CD4-positive, alpha-beta T cell treated with Interleukin-21 for 1 hour (primary cell): Measurements from ENCODE around the gene NME9.

Experiments
- DNase-seq: peaks from one replicate; pipeline ENCODE4 v3.0.0-alpha.2; 2020

Gene NME9

GRCh38 chr3:138331143-138331894, 1.7 kb upstream of the NME9 start:
- no peak for DNase-seq

- DNase-seq = no peak
Measured at GRCh38 chr3:138329984-138330293, 288 bp upstream of the NME9 start.

GRCh38 chr3:138328341-138328740, 1.3 kb downstream of the NME9 start:
- DNase-seq = no peak

GRCh38 chr3:138327831-138328230, 1.8 kb downstream of the NME9 start:
- no peak for DNase-seq

GRCh38 chr3:138326866-138327595, 2.6 kb downstream of the NME9 start:
- no peak for DNase-seq

GRCh38 chr3:138325990-138326389, 3.7 kb downstream of the NME9 start:
- no peak for DNase-seq

- DNase-seq = no peak
Measured at GRCh38 chr3:138323971-138324370, 5.7 kb downstream of the NME9 start.

GRCh38 chr3:138317687-138318086, 12.0 kb downstream of the NME9 start:
- DNase-seq = no peak

- DNase-seq = no peak
Measured at GRCh38 chr3:138314751-138315150, 14.9 kb downstream of the NME9 start.

- no peak for DNase-seq
Measured at GRCh38 chr3:138310494-138310893, 19.2 kb downstream of the NME9 start.

- no peak for DNase-seq
Measured at GRCh38 chr3:138308783-138309182, 20.9 kb downstream of the NME9 start.

GRCh38 chr3:138307899-138308298, 21.8 kb downstream of the NME9 start:
- no peak for DNase-seq

- no peak for DNase-seq
Measured at GRCh38 chr3:138303474-138303873, 26.2 kb downstream of the NME9 start.

GRCh38 chr3:138300647-138301046, 29.0 kb downstream of the NME9 start:
- DNase-seq = no peak

GRCh38 chr3:138297876-138298275, 31.8 kb downstream of the NME9 start:
- no peak for DNase-seq

- no peak for DNase-seq
Measured at GRCh38 chr3:138297059-138297607, 32.5 kb downstream of the NME9 start.

- no peak for DNase-seq
Measured at GRCh38 chr3:138296639-138297038, 33.0 kb downstream of the NME9 start.

- no peak for DNase-seq
Measured at GRCh38 chr3:138289701-138290100, 40.0 kb downstream of the NME9 start.

- no peak for DNase-seq
Measured at GRCh38 chr3:138289260-138289659, 40.4 kb downstream of the NME9 start.

GRCh38 chr3:138284957-138285477, 44.6 kb downstream of the NME9 start:
- no peak for DNase-seq

- DNase-seq = no peak
Measured at GRCh38 chr3:138284079-138284478, 45.6 kb downstream of the NME9 start.

- no peak for DNase-seq
Measured at GRCh38 chr3:138282836-138283235, 46.8 kb downstream of the NME9 start.

GRCh38 chr3:138281561-138281960, 48.1 kb downstream of the NME9 start:
- DNase-seq = no peak

GRCh38 chr3:138271189-138271794, 58.4 kb downstream of the NME9 start:
- no peak for DNase-seq
